ENCODE data around the gene DNAJB4. TPM values are rescaled to one million over a fixed set of nuclear protein-coding genes. Genes with fewer than 3 reads are reported as not detected.

DNAJB4 gene
- total RNA-seq, 1 experiment from 2014 or later, result 45.5 TPM

DNA sequence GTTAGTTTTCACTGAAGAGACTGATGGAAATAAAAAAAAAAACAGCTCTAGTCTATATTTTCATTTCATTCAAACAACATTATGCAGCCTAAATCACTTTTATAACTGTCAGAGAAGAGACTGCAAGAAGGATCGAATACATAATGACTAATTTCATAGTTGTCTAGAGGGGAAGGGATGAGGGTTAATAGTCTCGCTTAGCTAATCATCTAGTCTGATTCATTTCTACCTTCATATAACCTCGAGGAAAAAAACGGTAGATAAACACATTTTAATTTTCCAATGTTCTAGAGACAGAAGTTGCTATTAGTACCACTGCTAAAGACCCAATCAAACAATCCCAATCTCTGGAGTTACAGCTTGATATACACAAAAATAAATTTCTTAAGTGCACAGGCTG is 29.4 kb upstream of the DNAJB4 start:
- H3K4me2 ChIP-seq, result peak overlapping the region; percentile 87
- ChIA-PET POLR2A (ENCODE audit: unreplicated experiment) (interaction anchor here (0.6 to 0.7 kb wide), 2 partner anchors 30 to 642 kb away, joined by 3 to 4 read pairs; no protein-coding TSS in a partner anchor), CTCF (no interaction called here)
- intact Hi-C loops (cut with micrococcal nuclease; ENCODE audit: unreplicated experiment), result no loop called here
- no peak for DNase-seq
- no peaks in the 10 kb centered on the region for H3K9me2 ChIP-seq (ENCODE audit: insufficient read depth)
- H3F3A ChIP-seq (ENCODE audit: insufficient read depth, low read depth), result peaks cover 58% of the 10 kb centered on the region; the same call in 1 of the 2 replicates
- TF ChIP-seq EZH2 (IDR thresholded peaks at IDR 0.05; ENCODE audit: low read depth), result no peak
- TF ChIP-seq, protein P1, sequence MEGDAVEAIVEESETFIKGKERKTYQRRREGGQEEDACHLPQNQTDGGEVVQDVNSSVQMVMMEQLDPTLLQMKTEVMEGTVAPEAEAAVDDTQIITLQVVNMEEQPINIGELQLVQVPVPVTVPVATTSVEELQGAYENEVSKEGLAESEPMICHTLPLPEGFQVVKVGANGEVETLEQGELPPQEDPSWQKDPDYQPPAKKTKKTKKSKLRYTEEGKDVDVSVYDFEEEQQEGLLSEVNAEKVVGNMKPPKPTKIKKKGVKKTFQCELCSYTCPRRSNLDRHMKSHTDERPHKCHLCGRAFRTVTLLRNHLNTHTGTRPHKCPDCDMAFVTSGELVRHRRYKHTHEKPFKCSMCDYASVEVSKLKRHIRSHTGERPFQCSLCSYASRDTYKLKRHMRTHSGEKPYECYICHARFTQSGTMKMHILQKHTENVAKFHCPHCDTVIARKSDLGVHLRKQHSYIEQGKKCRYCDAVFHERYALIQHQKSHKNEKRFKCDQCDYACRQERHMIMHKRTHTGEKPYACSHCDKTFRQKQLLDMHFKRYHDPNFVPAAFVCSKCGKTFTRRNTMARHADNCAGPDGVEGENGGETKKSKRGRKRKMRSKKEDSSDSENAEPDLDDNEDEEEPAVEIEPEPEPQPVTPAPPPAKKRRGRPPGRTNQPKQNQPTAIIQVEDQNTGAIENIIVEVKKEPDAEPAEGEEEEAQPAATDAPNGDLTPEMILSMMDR (conservative IDR thresholded peaks at IDR 0.05), result no peak
- H3K4me3 ChIP-seq, result peak overlapping the region; percentile 80; the same call in 1 of the 2 replicates
- H3K27ac ChIP-seq, result no peak overlapping the region
- H3K9me3 ChIP-seq (ENCODE audit: insufficient read depth, low read depth), result no peaks in the 10 kb centered on the region
- peaks cover 51% of the 10 kb centered on the region for H3K36me3 ChIP-seq (ENCODE audit: low read depth)
- no peaks in the 10 kb centered on the region for H3K27me3 ChIP-seq (ENCODE audit: insufficient read depth, low read depth)
- no peak overlapping the region for H2AFZ ChIP-seq
- peaks cover 76% of the 10 kb centered on the region for H4K20me1 ChIP-seq (ENCODE audit: insufficient read depth)
- peaks cover 95% of the 10 kb centered on the region for H3K79me2 ChIP-seq (ENCODE audit: low read depth)
- BruUV-seq (replicated peaks), result no TSS peak
- peaks cover 27% of the 10 kb centered on the region for H3K4me1 ChIP-seq (replicated peaks; ENCODE audit: insufficient read depth)

DNA sequence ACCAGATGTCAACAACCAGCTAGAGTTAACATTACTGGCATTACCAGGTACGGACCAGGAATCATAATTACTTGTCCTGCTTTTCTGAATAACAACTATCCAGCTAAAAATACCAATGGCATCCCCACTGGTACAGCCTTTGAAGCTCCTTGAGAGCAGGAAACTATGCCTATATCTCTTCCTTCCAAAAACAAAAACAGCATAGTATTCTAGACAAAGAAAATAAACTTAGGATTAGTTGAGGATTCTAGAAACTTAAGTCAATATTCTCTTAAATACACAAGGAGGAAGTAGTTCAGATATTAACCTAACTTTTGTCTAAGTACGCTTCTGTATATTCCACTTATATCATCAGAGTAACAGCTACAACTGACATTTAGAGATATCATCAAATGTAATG is 28.8 kb upstream of the DNAJB4 start:
- Histone ChIP-seq H3K4me2 (peak overlapping the region; percentile 87), H4K20me1 (ENCODE audit: insufficient read depth) (peaks cover 71% of the 10 kb centered on the region), H3F3A (ENCODE audit: insufficient read depth, low read depth) (peaks cover 53% of the 10 kb centered on the region; the same call in 1 of the 2 replicates), H3K79me2 (ENCODE audit: low read depth) (peaks cover 95% of the 10 kb centered on the region), H3K4me1 (replicated peaks; ENCODE audit: insufficient read depth) (peaks cover 33% of the 10 kb centered on the region), H2AFZ (no peak overlapping the region), H3K9me3 (ENCODE audit: insufficient read depth, low read depth) (no peaks in the 10 kb centered on the region), H3K27ac (no peak overlapping the region), H3K27me3 (ENCODE audit: insufficient read depth, low read depth) (no peaks in the 10 kb centered on the region), H3K36me3 (ENCODE audit: low read depth) (peaks cover 45% of the 10 kb centered on the region), H3K4me3 (peak overlapping the region; percentile 80; the same call in 1 of the 2 replicates), H3K9me2 (ENCODE audit: insufficient read depth) (no peaks in the 10 kb centered on the region)
- ChIA-PET POLR2A (ENCODE audit: unreplicated experiment) (interaction anchor here (0.6 to 0.7 kb wide), 3 partner anchors 25 to 643 kb away, joined by 3 to 4 read pairs (median 4); no protein-coding TSS in a partner anchor), CTCF (interaction anchor here (0.8 kb wide), 1 partner anchor 139 kb away, joined by 4 read pairs; no protein-coding TSS in a partner anchor)
- TF ChIP-seq, protein P1 (conservative IDR thresholded peaks at IDR 0.05), result no peak
- TF ChIP-seq EZH2 (IDR thresholded peaks at IDR 0.05; ENCODE audit: low read depth), result no peak
- DNase-seq, result no peak
- intact Hi-C loops (cut with micrococcal nuclease; ENCODE audit: unreplicated experiment), result no loop called here
- BruUV-seq (replicated peaks), result no TSS peak

DNA sequence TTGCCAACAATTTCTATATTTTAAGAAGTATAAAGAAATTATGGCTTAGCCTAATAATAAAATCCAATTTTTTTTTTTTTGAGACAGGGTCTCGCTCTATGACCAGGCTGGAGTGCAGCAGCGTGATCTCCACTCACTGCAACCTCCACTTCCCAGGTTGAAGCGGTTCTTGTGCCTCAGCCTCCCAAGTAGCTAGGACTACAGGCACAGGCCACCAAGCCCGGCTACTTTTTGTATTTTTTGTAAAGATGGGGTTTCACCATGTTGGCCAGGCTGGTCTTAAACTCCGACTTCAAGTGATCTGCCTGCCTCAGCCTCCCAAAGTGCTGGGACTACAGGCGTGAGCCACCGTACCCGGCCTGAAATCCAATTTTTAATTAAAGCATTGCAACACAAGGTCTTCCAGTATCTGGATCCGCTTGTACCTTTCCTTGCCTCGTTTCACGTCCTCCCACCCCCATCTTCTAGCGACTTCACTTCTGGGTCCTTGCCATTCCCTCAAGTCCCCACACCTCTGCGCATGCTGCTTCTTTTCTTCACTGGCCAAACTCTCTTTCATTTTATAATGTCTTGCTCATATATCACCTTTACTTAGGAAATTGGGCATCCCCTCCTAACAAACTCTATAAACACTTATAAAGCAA is 28.2 kb upstream of the DNAJB4 start:
- ChIA-PET POLR2A (ENCODE audit: unreplicated experiment) (interaction anchor here (0.7 kb wide), 1 partner anchor 26 kb away, joined by 4 read pairs; no protein-coding TSS in a partner anchor), CTCF (interaction anchor here (0.8 to 2.4 kb wide), 2 partner anchors 138 kb away, joined by 4 to 11 read pairs; no protein-coding TSS in a partner anchor)
- H3K4me2 ChIP-seq, result peak overlapping the region; percentile 87
- intact Hi-C loops (cut with micrococcal nuclease; ENCODE audit: unreplicated experiment), result no loop called here
- peaks cover 39% of the 10 kb centered on the region for H3K36me3 ChIP-seq (ENCODE audit: low read depth)
- no TSS peak for BruUV-seq (replicated peaks)
- peaks cover 36% of the 10 kb centered on the region for H3K4me1 ChIP-seq (replicated peaks; ENCODE audit: insufficient read depth)
- peak overlapping the region; percentile 98; the same call in 1 of the 2 replicates for H3K27ac ChIP-seq
- H3K4me3 ChIP-seq, result peak overlapping the region; percentile 80
- no peak for DNase-seq
- H2AFZ ChIP-seq, result no peak overlapping the region
- H3K27me3 ChIP-seq (ENCODE audit: insufficient read depth, low read depth), result no peaks in the 10 kb centered on the region
- H3K79me2 ChIP-seq (ENCODE audit: low read depth), result peaks cover 95% of the 10 kb centered on the region
- no peak for TF ChIP-seq EZH2 (IDR thresholded peaks at IDR 0.05; ENCODE audit: low read depth)
- TF ChIP-seq, protein P1 (conservative IDR thresholded peaks at IDR 0.05), result no peak
- peaks cover 48% of the 10 kb centered on the region; the same call in 1 of the 2 replicates for H3F3A ChIP-seq (ENCODE audit: insufficient read depth, low read depth)
- H3K9me2 ChIP-seq (ENCODE audit: insufficient read depth), result no peaks in the 10 kb centered on the region
- no peaks in the 10 kb centered on the region for H3K9me3 ChIP-seq (ENCODE audit: insufficient read depth, low read depth)
- H4K20me1 ChIP-seq (ENCODE audit: insufficient read depth), result peaks cover 65% of the 10 kb centered on the region
